HG03442 (cell line): ENCODE results near the gene SUGCT.
A peak's percentile ranks its signal among the peaks of the same experiment; 100 is the strongest.
"Not testable (repeated sequence)": the region's sequence is repeated elsewhere in the genome, so short reads cannot be mapped to it uniquely, and the experiment has no call there.

Experiments used
- ATAC-seq: cut with Tn5 transposase; IDR thresholded peaks from one replicate; pipeline ENCODE4 v1.9.1; 2021; ENCODE audit warnings: mild to moderate bottlenecking, moderate library complexity; ENCODE audit not compliant: unreplicated experiment

SUGCT gene

GRCh38 chr7:40199076-40199802 is 64.4 kb downstream of the SUGCT start:
- no peak for ATAC-seq

GRCh38 chr7:40200791-40201190 is 66.0 kb downstream of the SUGCT start:
- no peak for ATAC-seq

- no peak for ATAC-seq
Measured at GRCh38 chr7:40202851-40203250, 68.0 kb downstream of the SUGCT start.

- no peak for ATAC-seq
Measured at GRCh38 chr7:40204581-40204980, 69.8 kb downstream of the SUGCT start.

GRCh38 chr7:40205992-40206391 is 71.2 kb downstream of the SUGCT start:
- no peak for ATAC-seq

GRCh38 chr7:40211276-40212003 is 76.6 kb downstream of the SUGCT start:
- ATAC-seq, result no peak

- ATAC-seq, result no peak
Measured at GRCh38 chr7:40213291-40213690, 78.5 kb downstream of the SUGCT start.

- ATAC-seq, result no peak
Measured at GRCh38 chr7:40213856-40214255, 79.1 kb downstream of the SUGCT start.

GRCh38 chr7:40218612-40219011 is 83.8 kb downstream of the SUGCT start:
- ATAC-seq, result not testable (repeated sequence)

- ATAC-seq, result no peak
Measured at GRCh38 chr7:40219917-40220316, 85.1 kb downstream of the SUGCT start.

- no peak for ATAC-seq
Measured at GRCh38 chr7:40220421-40220911, 85.7 kb downstream of the SUGCT start.

- ATAC-seq, result no peak
Measured at GRCh38 chr7:40221836-40222235, 87.0 kb downstream of the SUGCT start.

- no peak for ATAC-seq
Measured at GRCh38 chr7:40223451-40224127, 88.8 kb downstream of the SUGCT start.

- no peak for ATAC-seq
Measured at GRCh38 chr7:40230101-40230500, 95.3 kb downstream of the SUGCT start.

- no peak for ATAC-seq
Measured at GRCh38 chr7:40231796-40232195, 97.0 kb downstream of the SUGCT start.

- peak; percentile 65 for ATAC-seq
Measured at GRCh38 chr7:40232242-40232893, 97.6 kb downstream of the SUGCT start.

- no peak for ATAC-seq
Measured at GRCh38 chr7:40234046-40234445, 99.2 kb downstream of the SUGCT start.

- no peak for ATAC-seq
Measured at GRCh38 chr7:40234666-40235065, 99.9 kb downstream of the SUGCT start.

GRCh38 chr7:40237731-40238130 is 102.9 kb downstream of the SUGCT start:
- no peak for ATAC-seq

GRCh38 chr7:40239755-40240303 is 105.0 kb downstream of the SUGCT start:
- ATAC-seq, result no peak

- no peak for ATAC-seq
Measured at GRCh38 chr7:40243076-40243475, 108.3 kb downstream of the SUGCT start.
